HCT116 (cell line): ENCODE results near the gene SCN1B. TPM values are rescaled to one million over a fixed set of nuclear protein-coding genes. Genes with fewer than 3 reads are reported as not detected.

ENCODE experiments used
- ATAC-seq: fragments of 200-7000 bp; cut with Tn5 transposase; 2 replicates; pipeline ENCODE4 v1.9.1; 2020; ENCODE audit warnings: mild to moderate bottlenecking, moderate library complexity
- BruUV-seq: library from RNA; stranded (reverse); fragments of 400-500 nt; replicated peaks from 2 replicates; lab custom pipeline; 2021; lab: Mats Ljungman, UMichigan
- CTCF ChIA-PET: fragments of 300-600 bp; sonication (Branson Sonifier 250); formaldehyde crosslinking; loops from one replicate; lab custom pipeline; 2021; ENCODE audit warnings: antibody characterized with exemption; lab: Charles Lee
- POLR2A ChIA-PET: fragments of 300-600, 350-600 bp; sonication (Branson Sonifier 250); formaldehyde crosslinking; loops from one replicate; lab custom pipeline; 2021; ENCODE audit warnings: antibody characterized with exemption; lab: Charles Lee
- RAD21 ChIA-PET, 2 experiments: fragments of 300-600 bp; sonication (Branson Sonifier 250); formaldehyde crosslinking; loops; one replicate each; lab custom pipeline; 2023; ENCODE audit warnings: low total read pairs in 2 of 2; ENCODE audit not compliant: uncharacterized antibody in 2 of 2, unreplicated experiment in 2 of 2, low non-redundant PET in 1 of 2; lab: Charles Lee
- DNase-seq: peaks from one replicate; pipeline ENCODE4 v3.0.0-alpha.2; 2010; ENCODE audit warnings: low read depth, low spot score
- H2AFZ ChIP-seq: fragments of 200-600 bp; shearing (Covaris generic), sonication (generic); 2 replicates; pipeline ENCODE4 v1.6.1; 2017; ENCODE audit warnings: low read depth, mixed run types, mixed read lengths, antibody characterized with exemption, low read length; ENCODE audit not compliant: poor library complexity, severe bottlenecking
- H3K27ac ChIP-seq: 2 replicates; pipeline ENCODE4 v1.5.1; 2012; ENCODE audit warnings: low read depth, low read length
- H3K27me3 ChIP-seq: fragments of 200-600 bp; sonication (generic); 2 replicates; pipeline ENCODE4 v1.6.1; 2016; ENCODE audit warnings: mixed run types, low read length, mixed read lengths; ENCODE audit not compliant: insufficient read depth
- H3K36me3 ChIP-seq, 2 experiments: fragments of 200-500 bp in 1 of 2; fragments of 200-600 bp in 1 of 2; sonication (Bioruptor generic) in 1 of 2; sonication (generic) in 1 of 2; 2 replicates each; pipeline versions ENCODE4 v1.5.1 to v1.6.1; 2014 to 2016; ENCODE audit warnings: low read length in 2 of 2, inconsistent platforms in 1 of 2, mixed read lengths in 1 of 2, mixed run types in 1 of 2; ENCODE audit not compliant: insufficient read depth in 2 of 2, control insufficient read depth in 1 of 2
- H3K4me1 ChIP-seq, 2 experiments: fragments of 200-600 bp in 1 of 2; sonication (generic) in 1 of 2; 2 replicates each; pipeline versions ENCODE4 v1.5.1 to v1.6.1; 2012 to 2017; ENCODE audit warnings: low read length in 2 of 2, inconsistent platforms in 1 of 2, mild to moderate bottlenecking in 1 of 2, mixed read lengths in 1 of 2, mixed run types in 1 of 2, moderate library complexity in 1 of 2; ENCODE audit not compliant: insufficient read depth in 2 of 2, control insufficient read depth in 1 of 2
- H3K4me2 ChIP-seq: fragments of 200-600 bp; sonication (generic); 2 replicates; pipeline ENCODE4 v1.6.1; 2017; ENCODE audit warnings: mixed run types, low read length, mixed read lengths
- H3K4me3 ChIP-seq, 2 experiments: fragments of 200-600 bp in 1 of 2; sonication (generic) in 1 of 2; replicated peaks in 1 of 2; 2 replicates each; pipeline ENCODE4 v1.5.1; 2011 to 2016; ENCODE audit warnings: low read length in 2 of 2, control low read depth in 1 of 2, low read depth in 1 of 2, mild to moderate bottlenecking in 1 of 2, mixed read lengths in 1 of 2, mixed run types in 1 of 2
- H3K79me2 ChIP-seq: fragments of 200-600 bp; sonication (generic); 2 replicates; pipeline ENCODE4 v1.6.1; 2017; ENCODE audit warnings: mild to moderate bottlenecking, mixed run types, low read length, moderate library complexity, mixed read lengths; ENCODE audit not compliant: insufficient read depth
- H3K9ac ChIP-seq: fragments of 200-600 bp; sonication (generic); 2 replicates; pipeline ENCODE4 v1.6.1; 2016; ENCODE audit warnings: low read length, mixed read lengths
- H3K9me2 ChIP-seq: fragments of 200-600 bp; sonication (generic), shearing (Covaris generic); 2 replicates; pipeline ENCODE4 v1.6.1; 2017; ENCODE audit warnings: mixed run types, mild to moderate bottlenecking, moderate library complexity; ENCODE audit not compliant: insufficient read depth
- H3K9me3 ChIP-seq, 2 experiments: fragments of 200-500 bp in 1 of 2; fragments of 200-600 bp in 1 of 2; sonication (Bioruptor generic) in 1 of 2; sonication (generic) in 1 of 2; 2 replicates each; pipeline ENCODE4 v1.6.1; 2014 to 2017; ENCODE audit warnings: low read length in 2 of 2, mixed read lengths in 2 of 2, inconsistent platforms in 1 of 2, low read depth in 1 of 2, mild to moderate bottlenecking in 1 of 2, mixed run types in 1 of 2, moderate library complexity in 1 of 2; ENCODE audit not compliant: control insufficient read depth in 1 of 2, insufficient read depth in 1 of 2
- H4K20me1 ChIP-seq: fragments of 200-600 bp; sonication (generic), shearing (Covaris generic); 2 replicates; pipeline ENCODE4 v1.6.1; 2017; ENCODE audit warnings: mixed run types, mild to moderate bottlenecking, moderate library complexity; ENCODE audit not compliant: insufficient read depth
- CEBPB ChIP-seq: IDR thresholded peaks from 2 replicates; pipeline ENCODE4 v1.6.1; 2012; ENCODE audit warnings: low read depth
- CTCF ChIP-seq, 3 experiments: fragments of 200-600 bp in 1 of 3; sonication (generic) in 1 of 3; IDR thresholded peaks in 2 of 3; conservative IDR thresholded peaks in 1 of 3; 2 replicates each; pipeline ENCODE4 v1.5.1; 2012 to 2017; ENCODE audit warnings: low read depth in 2 of 3, low read length in 2 of 3, antibody characterized with exemption in 1 of 3, borderline replicate concordance in 1 of 3, control low read depth in 1 of 3, mild to moderate bottlenecking in 1 of 3, mixed read lengths in 1 of 3, mixed run types in 1 of 3, moderate library complexity in 1 of 3; ENCODE audit not compliant: insufficient read depth in 1 of 3
- EZH2 ChIP-seq: fragments of 200-600 bp; sonication (generic); IDR thresholded peaks from 2 replicates; pipeline ENCODE4 v1.6.1; 2017; ENCODE audit warnings: antibody characterized with exemption, mixed run types
- EZH2phosphoT487 ChIP-seq: fragments of 200-600 bp; IDR thresholded peaks from 2 replicates; pipeline ENCODE4 v1.6.1; 2018; ENCODE audit warnings: antibody characterized with exemption, borderline replicate concordance
- FOSL1 ChIP-seq: IDR thresholded peaks from 2 replicates; pipeline ENCODE4 v1.6.1; 2012; ENCODE audit warnings: low read depth
- MAX ChIP-seq: IDR thresholded peaks from 2 replicates; pipeline ENCODE4 v1.6.1; 2012
- YY1 ChIP-seq: IDR thresholded peaks from 2 replicates; pipeline ENCODE4 v1.6.1; 2011; ENCODE audit warnings: low read length, low read depth, moderate library complexity, mild to moderate bottlenecking; ENCODE audit not compliant: insufficient replicate concordance; ENCODE audit errors: extremely low read depth
- intact Hi-C: fragments of 100-400 bp; cut with micrococcal nuclease; formaldehyde crosslinking; loops from 2 replicates; pipeline ENCODE4 v1.10.0; 2022
- total RNA-seq: library from RNA; stranded (reverse); gene quantifications from one replicate; pipeline ENCODE4 v1.2.1, GENCODE V29; 2021; ENCODE audit not compliant: unreplicated experiment

SCN1B gene
- total RNA-seq, 1 experiment from 2014 or later, result 6.6 TPM

- H3K9me3 ChIP-seq, result peaks cover 0 to 5% of the 10 kb centered on the region in 2 experiments; a peak in 1 of 4 replicates
- no peak overlapping the region for H3K4me3 ChIP-seq
- DNase-seq (no peak), ATAC-seq (no peak)
- no peak for TF ChIP-seq EZH2
- no peak for TF ChIP-seq CTCF (IDR thresholded peaks at IDR 0.05 in 2 of 3, conservative IDR thresholded peaks at IDR 0.05 in 1 of 3; ENCODE audit: borderline replicate concordance in 1 of 3, insufficient read depth in 1 of 3, low read depth in 2 of 3, low read length in 2 of 3)
- no peak for TF ChIP-seq FOSL1
- no peak for TF ChIP-seq EZH2phosphoT487
- no peak for TF ChIP-seq YY1
- no peak for TF ChIP-seq CEBPB
- TF ChIP-seq MAX, result no peak
- intact Hi-C loops, result loop anchor here (5.0 kb wide), 1 partner anchor 178 kb away; the partner anchor contains the start of gene LSR
- H3K9ac ChIP-seq, result no peak overlapping the region
- no peaks in the 10 kb centered on the region for H3K9me2 ChIP-seq
- BruUV-seq, result no TSS peak
- no peak overlapping the region for H3K27ac ChIP-seq
- no peaks in the 10 kb centered on the region for H4K20me1 ChIP-seq
- H2AFZ ChIP-seq, result no peak overlapping the region
- peaks cover 10 to 22% of the 10 kb centered on the region in 2 experiments; a peak in 3 of 4 replicates for H3K4me1 ChIP-seq
- no peak overlapping the region for H3K4me2 ChIP-seq
- no peaks in the 10 kb centered on the region for H3K36me3 ChIP-seq
- ChIA-PET POLR2A (no interaction called here), CTCF (interaction anchor here (3.0 kb wide), 1 partner anchor 67 kb away, joined by 28 read pairs; the partner anchor contains the start of gene LGI4), RAD21 (no interaction called here)
- H3K27me3 ChIP-seq, result no peaks in the 10 kb centered on the region
- no peaks in the 10 kb centered on the region for H3K79me2 ChIP-seq
These were observed 38.8 kb downstream of the SCN1B start for GRCh38 chr19:35068941-35069634.
